WTC11 (cell line): ENCODE results near the gene CPHXL2. TPM values are rescaled to one million over a fixed set of nuclear protein-coding genes. Genes with fewer than 3 reads are reported as not detected.

Experiments
- ATAC-seq: fragments of 200-7000 bp; cut with Tn5 transposase; 2 replicates; pipeline ENCODE4 v1.10.0; 2021; ENCODE audit warnings: mild to moderate bottlenecking, moderate library complexity
- CTCF ChIA-PET: fragments of 300-600 bp; sonication (Branson Sonifier 250); formaldehyde crosslinking; loops from one replicate; lab custom pipeline; 2021; ENCODE audit warnings: antibody characterized with exemption; lab: Charles Lee
- POLR2A ChIA-PET: fragments of 350-600 bp; sonication (Branson Sonifier 250); formaldehyde crosslinking; loops from one replicate; lab custom pipeline; 2021; ENCODE audit warnings: antibody characterized with exemption; lab: Charles Lee
- DNase-seq: peaks from one replicate; pipeline ENCODE4 v3.0.0; 2021; ENCODE audit warnings: low spot score
- H3K27ac Mint-ChIP-seq: 2 replicates; pipeline ENCODE4 v1.8.0; 2021; ENCODE audit warnings: mixed read lengths
- H3K27me3 Mint-ChIP-seq: 2 replicates; pipeline ENCODE4 v1.8.0; 2021; ENCODE audit warnings: low read depth, mild to moderate bottlenecking, moderate library complexity, mixed read lengths
- H3K36me3 Mint-ChIP-seq: 2 replicates; pipeline ENCODE4 v1.8.0; 2021; ENCODE audit warnings: mixed read lengths
- H3K4me1 Mint-ChIP-seq: 2 replicates; pipeline ENCODE4 v1.8.0; 2022; ENCODE audit warnings: mixed read lengths
- H3K4me3 Mint-ChIP-seq: 2 replicates; pipeline ENCODE4 v1.8.0; 2021; ENCODE audit warnings: mild to moderate bottlenecking, moderate library complexity, mixed read lengths
- H3K9me3 Mint-ChIP-seq: 2 replicates; pipeline ENCODE4 v1.8.0; 2021; ENCODE audit warnings: mixed read lengths
- ATF3 ChIP-seq: sonication (generic); formaldehyde crosslinking; conservative IDR thresholded peaks from 2 replicates; pipeline ENCODE4 v1.8.1; 2022; ENCODE audit warnings: mild to moderate bottlenecking, missing genetic modification reagents
- ELF4 ChIP-seq: sonication (generic); formaldehyde crosslinking; IDR thresholded peaks from 2 replicates; pipeline ENCODE4 v1.8.1; 2022; ENCODE audit warnings: low read depth, mild to moderate bottlenecking, moderate library complexity, missing genetic modification reagents
- FOXP1 ChIP-seq: sonication (generic); formaldehyde crosslinking; IDR thresholded peaks from 2 replicates; pipeline ENCODE4 v1.8.0; 2022; ENCODE audit warnings: missing genetic modification reagents, mild to moderate bottlenecking, moderate library complexity, borderline replicate concordance
- FOXP4 ChIP-seq: sonication (generic); formaldehyde crosslinking; IDR thresholded peaks from 2 replicates; pipeline ENCODE4 v1.8.0; 2022; ENCODE audit warnings: mild to moderate bottlenecking, missing genetic modification reagents
- HMGXB4 ChIP-seq: sonication (generic); formaldehyde crosslinking; IDR thresholded peaks from 2 replicates; pipeline ENCODE4 v1.8.1; 2023; ENCODE audit warnings: mild to moderate bottlenecking, moderate library complexity, missing genetic modification reagents
- IRF2 ChIP-seq: sonication (generic); formaldehyde crosslinking; IDR thresholded peaks from 2 replicates; pipeline ENCODE4 v1.8.0; 2022; ENCODE audit warnings: low read depth, missing genetic modification reagents, borderline replicate concordance
- MLX ChIP-seq: sonication (generic); formaldehyde crosslinking; IDR thresholded peaks from 2 replicates; pipeline ENCODE4 v1.8.1; 2023; ENCODE audit warnings: mild to moderate bottlenecking, missing genetic modification reagents, moderate library complexity
- NFE2L1 ChIP-seq: sonication (generic); formaldehyde crosslinking; IDR thresholded peaks from 2 replicates; pipeline ENCODE4 v1.8.1; 2023; ENCODE audit warnings: missing genetic modification reagents
- NFYB ChIP-seq: sonication (generic); formaldehyde crosslinking; conservative IDR thresholded peaks from 2 replicates; pipeline ENCODE4 v1.8.0; 2022; ENCODE audit warnings: low read depth, missing genetic modification reagents
- PREB ChIP-seq: sonication (generic); formaldehyde crosslinking; IDR thresholded peaks from 2 replicates; pipeline ENCODE4 v1.8.1; 2022; ENCODE audit warnings: mild to moderate bottlenecking, missing genetic modification reagents, moderate library complexity, borderline replicate concordance
- SMAD4 ChIP-seq: sonication (generic); formaldehyde crosslinking; IDR thresholded peaks from 2 replicates; pipeline ENCODE4 v1.8.0; 2022; ENCODE audit warnings: mild to moderate bottlenecking, missing genetic modification reagents
- SP1 ChIP-seq: sonication (generic); formaldehyde crosslinking; conservative IDR thresholded peaks from 2 replicates; pipeline ENCODE4 v1.8.1; 2022; ENCODE audit warnings: missing genetic modification reagents
- STAT6 ChIP-seq: sonication (generic); formaldehyde crosslinking; conservative IDR thresholded peaks from 2 replicates; pipeline ENCODE4 v1.8.1; 2023; ENCODE audit warnings: mild to moderate bottlenecking, low read depth, missing genetic modification reagents, moderate library complexity
- TP53 ChIP-seq: sonication (generic); formaldehyde crosslinking; IDR thresholded peaks from 2 replicates; pipeline ENCODE4 v1.8.1; 2023; ENCODE audit warnings: mild to moderate bottlenecking, missing genetic modification reagents
- ZBTB21 ChIP-seq: sonication (generic); formaldehyde crosslinking; IDR thresholded peaks from 2 replicates; pipeline ENCODE4 v1.8.1; 2023; ENCODE audit warnings: mild to moderate bottlenecking, missing genetic modification reagents, borderline replicate concordance
- ZNF138 ChIP-seq: sonication (generic); formaldehyde crosslinking; conservative IDR thresholded peaks from 2 replicates; pipeline ENCODE4 v1.8.1; 2022; ENCODE audit warnings: mild to moderate bottlenecking, moderate library complexity, missing genetic modification reagents
- ZNF219 ChIP-seq: sonication (generic); formaldehyde crosslinking; IDR thresholded peaks from 2 replicates; pipeline ENCODE4 v1.8.0; 2023; ENCODE audit warnings: missing genetic modification reagents, mild to moderate bottlenecking, borderline replicate concordance
- ZNF396 ChIP-seq: fragments of 250-450 bp; sonication (Bioruptor Pico); IDR thresholded peaks from 2 replicates; pipeline ENCODE4 v1.8.0; 2021; ENCODE audit warnings: mild to moderate bottlenecking, moderate library complexity, borderline replicate concordance
- ZNF671 ChIP-seq: fragments of 250-450 bp; sonication (Bioruptor Pico); IDR thresholded peaks from 2 replicates; pipeline ENCODE4 v1.8.0; 2021; ENCODE audit warnings: mild to moderate bottlenecking
- ZSCAN18 ChIP-seq: fragments of 250-450 bp; sonication (Bioruptor Pico); IDR thresholded peaks from 2 replicates; pipeline ENCODE4 v2.1.2; 2022; ENCODE audit warnings: mild to moderate bottlenecking, moderate library complexity
- total RNA-seq: library from RNA; stranded (reverse); gene quantifications from 3 replicates; pipeline ENCODE4 v1.2.3, GENCODE V29; 2021

CPHXL2 gene
- total RNA-seq, 1 experiment from 2014 or later = not detected

- no peak for ATAC-seq
- H3K36me3 Mint-ChIP-seq = peaks cover 41% of the 10 kb centered on the region
- TF ChIP-seq MLX (CRISPR knock-in tag) = no peak
- peaks cover 37% of the 10 kb centered on the region for H3K27me3 Mint-ChIP-seq
- CTCF ChIA-PET = no interaction called here
- no peak overlapping the region for H3K4me3 Mint-ChIP-seq
- H3K27ac Mint-ChIP-seq = no peak overlapping the region
- no peaks in the 10 kb centered on the region for H3K4me1 Mint-ChIP-seq
- H3K9me3 Mint-ChIP-seq = peaks cover 73% of the 10 kb centered on the region
- DNase-seq = no peak
- POLR2A ChIA-PET = no interaction called here
These were observed 41.6 kb upstream of the CPHXL2 start for GRCh38 chr16:75718452-75718851.

- ChIA-PET CTCF (no interaction called here), POLR2A (no interaction called here)
- DNase-seq (no peak), ATAC-seq (no peak)
- Mint-ChIP-seq H3K36me3 (peaks cover 49% of the 10 kb centered on the region), H3K4me1 (no peaks in the 10 kb centered on the region), H3K4me3 (no peak overlapping the region), H3K27me3 (peaks cover 25% of the 10 kb centered on the region), H3K27ac (no peak overlapping the region), H3K9me3 (peaks cover 87% of the 10 kb centered on the region)
- TF ChIP-seq TP53 (CRISPR knock-in tag) (no peak), ZNF396 (CRISPR knock-in tag) (no peak), MLX (CRISPR knock-in tag) (no peak), NFYB (CRISPR knock-in tag) (no peak)
These were observed 37.9 kb upstream of the CPHXL2 start for GRCh38 chr16:75714661-75715060.

- POLR2A ChIA-PET = no interaction called here
- peaks cover 40% of the 10 kb centered on the region for H3K36me3 Mint-ChIP-seq
- TF ChIP-seq STAT6 (CRISPR knock-in tag) = no peak
- no peak for TF ChIP-seq ZNF671 (CRISPR knock-in tag)
- no peak for TF ChIP-seq FOXP1
- no peak for TF ChIP-seq MLX (CRISPR knock-in tag)
- no peak for TF ChIP-seq FOXP4 (CRISPR knock-in tag)
- no peak for TF ChIP-seq ELF4 (CRISPR knock-in tag)
- TF ChIP-seq ZNF138 (CRISPR knock-in tag) = no peak
- no peak for TF ChIP-seq NFE2L1 (CRISPR knock-in tag)
- no peak for TF ChIP-seq ZSCAN18
- no peak for TF ChIP-seq SP1 (CRISPR knock-in tag)
- TF ChIP-seq ATF3 (CRISPR knock-in tag) = no peak
- no peak for TF ChIP-seq SMAD4 (CRISPR knock-in tag)
- no peak for TF ChIP-seq HMGXB4 (CRISPR knock-in tag)
- TF ChIP-seq ZNF219 = no peak
- TF ChIP-seq ZBTB21 = no peak
- no peak for TF ChIP-seq PREB (CRISPR knock-in tag)
- no peak for TF ChIP-seq IRF2 (CRISPR knock-in tag)
- no peak overlapping the region for H3K4me3 Mint-ChIP-seq
- peaks cover 18% of the 10 kb centered on the region for H3K27me3 Mint-ChIP-seq
- CTCF ChIA-PET = no interaction called here
- H3K27ac Mint-ChIP-seq = no peak overlapping the region
- H3K9me3 Mint-ChIP-seq = peaks cover 91% of the 10 kb centered on the region
- H3K4me1 Mint-ChIP-seq = no peaks in the 10 kb centered on the region
- ATAC-seq = no peak
- no peak for DNase-seq
These were observed 33.5 kb upstream of the CPHXL2 start for GRCh38 chr16:75710344-75710743.
